ENCODE results near the gene XKR3. TPM values are rescaled to one million over a fixed set of nuclear protein-coding genes. Genes with fewer than 3 reads are reported as not detected.
"Not testable (repeated sequence)": the region's sequence is repeated elsewhere in the genome, so short reads cannot be mapped to it uniquely, and the experiment has no call there.

Gene XKR3
- total and polyA plus RNA-seq, 2 donors (not counting 1 experiment from before 2014, with no cell fraction given): not detected

DNA sequence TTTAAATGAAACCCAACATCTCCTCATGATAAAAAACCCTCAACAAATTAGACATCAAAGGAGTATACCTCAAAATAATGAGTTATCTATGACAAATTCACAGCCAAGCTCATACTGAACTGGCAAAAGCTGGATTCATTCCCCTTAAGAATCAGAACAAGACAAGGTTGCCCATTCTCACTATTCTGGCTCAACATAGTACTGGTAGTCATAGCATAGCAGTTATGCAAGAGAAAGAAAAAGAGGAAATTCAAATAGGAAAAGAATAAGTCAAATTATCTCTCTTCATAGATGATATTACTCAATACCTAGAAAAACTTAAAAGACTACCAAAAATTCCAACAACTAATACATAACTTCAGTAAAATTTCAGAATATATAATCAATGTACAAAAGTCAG, 29.4 kb upstream of the XKR3 start:
- TF ChIP-seq CTCF (IDR thresholded peaks at IDR 0.05): no peak
- TF ChIP-seq EZH2 (IDR thresholded peaks at IDR 0.05; ENCODE audit: borderline replicate concordance, insufficient read depth, low read depth, low read length, poor library complexity, severe bottlenecking): no peak
- H3K4me3 ChIP-seq (ENCODE audit: control extremely low read depth in 1 of 5, extremely low read depth in 1 of 5, insufficient read depth in 1 of 5, low read depth in 2 of 5, low read length in 4 of 5): no peak overlapping the region
- POLR2A ChIA-PET: no interaction called here
- no peak for ATAC-seq (ENCODE audit: low read depth)
- H3K9ac ChIP-seq (ENCODE audit: low read length): no peak overlapping the region
- H3K27me3 ChIP-seq (replicated peaks in 1 of 4; ENCODE audit: control extremely low read depth in 1 of 4, control insufficient read depth in 3 of 4, insufficient read depth in 4 of 4, low read length in 3 of 4): no peaks in the 10 kb centered on the region
- H2AFZ ChIP-seq (ENCODE audit: insufficient read depth, low read depth, low read length, poor library complexity, severe bottlenecking): no peak overlapping the region
- no peaks in the 10 kb centered on the region for H3K9me3 ChIP-seq (ENCODE audit: control extremely low read depth in 1 of 3, control insufficient read depth in 2 of 3, insufficient read depth in 1 of 3, low read length in 2 of 3)
- Mint-ChIP-seq H3K4me1 (no peaks in the 10 kb centered on the region), H3K27me3 (peaks cover 9% of the 10 kb centered on the region), H3K27ac (no peak overlapping the region), H3K4me3 (no peak overlapping the region), H3K9me3 (ENCODE audit: insufficient read depth) (no peaks in the 10 kb centered on the region)
- H3K36me3 ChIP-seq (replicated peaks in 1 of 2; ENCODE audit: control extremely low read depth in 1 of 2, control insufficient read depth in 1 of 2, extremely low read depth in 1 of 2, insufficient read depth in 2 of 2, low read length in 1 of 2): no peaks in the 10 kb centered on the region
- no peaks in the 10 kb centered on the region for H4K20me1 ChIP-seq (ENCODE audit: control insufficient read depth, insufficient read depth, low read length, poor library complexity, severe bottlenecking)
- no peak overlapping the region for H3K4me2 ChIP-seq (replicated peaks; ENCODE audit: low read depth, low read length, poor library complexity, severe bottlenecking)
- H3K79me2 ChIP-seq (ENCODE audit: control insufficient read depth, insufficient read depth, low read length): no peaks in the 10 kb centered on the region
- intact Hi-C loops (cut with micrococcal nuclease): no loop called here
- H3K4me1 ChIP-seq (ENCODE audit: control insufficient read depth in 2 of 2, insufficient read depth in 2 of 2, low read length in 2 of 2): no peaks in the 10 kb centered on the region
- CTCF ChIA-PET: no interaction called here
- H3K27ac ChIP-seq (ENCODE audit: low read length in 2 of 2): no peak overlapping the region
- no peak for DNase-seq

DNA sequence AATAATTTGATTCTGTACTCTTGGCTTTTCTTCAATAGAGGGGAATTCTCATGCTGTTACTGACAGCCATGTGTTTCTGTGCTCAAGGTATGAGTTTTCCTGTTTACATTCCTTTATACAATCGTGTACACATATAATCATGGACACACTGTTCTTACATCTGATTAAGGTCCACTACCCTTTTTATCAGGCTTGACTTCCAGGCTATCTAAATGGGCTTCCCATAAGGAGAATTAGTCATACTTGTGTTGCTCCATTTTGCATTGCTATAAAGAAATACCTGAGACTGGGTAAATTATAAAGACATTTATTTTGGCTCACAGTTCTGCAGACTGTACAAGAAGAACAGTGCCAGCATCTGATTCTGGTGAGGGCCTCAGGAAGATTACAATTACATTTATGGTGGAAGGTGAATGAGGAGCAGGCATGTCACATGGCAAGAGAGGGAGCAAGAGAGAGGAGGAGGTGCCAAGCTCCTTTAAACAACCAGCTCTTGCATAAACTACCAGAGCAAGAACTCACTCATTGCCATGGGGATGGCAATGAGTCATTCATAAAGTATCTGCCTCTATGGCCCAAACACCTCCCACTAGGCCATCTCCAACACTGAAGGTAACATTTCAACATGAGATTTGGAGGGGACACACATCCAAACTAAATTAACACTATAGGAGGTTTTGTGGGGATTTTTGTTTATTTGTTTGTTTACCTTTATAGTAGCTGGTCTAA, 26.2 kb upstream of the XKR3 start:
- H3K27me3 Mint-ChIP-seq; DNase-seq; H2AFZ ChIP-seq (ENCODE audit: insufficient read depth, low read depth, low read length, poor library complexity, severe bottlenecking); H3K9me3 Mint-ChIP-seq (ENCODE audit: insufficient read depth); H3K4me1 Mint-ChIP-seq; H3K4me3 ChIP-seq (ENCODE audit: control extremely low read depth in 1 of 5, extremely low read depth in 1 of 5, insufficient read depth in 1 of 5, low read depth in 2 of 5, low read length in 4 of 5); H3K79me2 ChIP-seq (ENCODE audit: control insufficient read depth, insufficient read depth, low read length); H3K4me3 Mint-ChIP-seq; POLR2A ChIA-PET; H3K27ac ChIP-seq (ENCODE audit: low read length in 2 of 2); H3K27ac Mint-ChIP-seq; H3K4me2 ChIP-seq (replicated peaks; ENCODE audit: low read depth, low read length, poor library complexity, severe bottlenecking); H3K4me1 ChIP-seq (ENCODE audit: control insufficient read depth in 2 of 2, insufficient read depth in 2 of 2, low read length in 2 of 2); ATAC-seq (ENCODE audit: low read depth); H3K36me3 ChIP-seq (replicated peaks in 1 of 2; ENCODE audit: control extremely low read depth in 1 of 2, control insufficient read depth in 1 of 2, extremely low read depth in 1 of 2, insufficient read depth in 2 of 2, low read length in 1 of 2); CTCF ChIA-PET; H3K27me3 ChIP-seq (replicated peaks in 1 of 4; ENCODE audit: control extremely low read depth in 1 of 4, control insufficient read depth in 3 of 4, insufficient read depth in 4 of 4, low read length in 3 of 4); H3K9me3 ChIP-seq (ENCODE audit: control extremely low read depth in 1 of 3, control insufficient read depth in 2 of 3, insufficient read depth in 1 of 3, low read length in 2 of 3); intact Hi-C loops (cut with micrococcal nuclease); H3K9ac ChIP-seq (ENCODE audit: low read length); H4K20me1 ChIP-seq (ENCODE audit: control insufficient read depth, insufficient read depth, low read length, poor library complexity, severe bottlenecking): not testable (repeated sequence)
- WGBS (ENCODE audit: insufficient coverage): no CpG with 5 or more reads among the region's 1 CpG

All from B cell (primary cell).